NCI-H1436 treated with DMSO at 0.1 percent for 48 hours (cell line): ENCODE results near the gene DAAM1.

Source experiments
- DNase-seq: peaks from one replicate; lab custom pipeline; 2025; lab: John Stamatoyannopoulos, UW

Gene DAAM1

GRCh38 chr14:59254911-59255545 is 66.6 kb downstream of the DAAM1 start:
- no peak for DNase-seq

- DNase-seq, result no peak
Observed at GRCh38 chr14:59256331-59256730, 67.9 kb downstream of the DAAM1 start.

- no peak for DNase-seq
Observed at GRCh38 chr14:59261334-59261733, 72.9 kb downstream of the DAAM1 start.

GRCh38 chr14:59262717-59263454 is 74.4 kb downstream of the DAAM1 start:
- DNase-seq, result no peak

- DNase-seq, result no peak
Observed at GRCh38 chr14:59265808-59266207, 77.3 kb downstream of the DAAM1 start.

- DNase-seq, result no peak
Observed at GRCh38 chr14:59267046-59267445, 78.6 kb downstream of the DAAM1 start.

GRCh38 chr14:59268011-59268410 is 79.5 kb downstream of the DAAM1 start:
- no peak for DNase-seq

- no peak for DNase-seq
Observed at GRCh38 chr14:59268858-59269257, 80.4 kb downstream of the DAAM1 start.

- DNase-seq, result no peak
Observed at GRCh38 chr14:59269466-59269865, 81.0 kb downstream of the DAAM1 start.

GRCh38 chr14:59271256-59271655 is 82.8 kb downstream of the DAAM1 start:
- DNase-seq, result no peak

GRCh38 chr14:59271734-59272133 is 83.3 kb downstream of the DAAM1 start:
- no peak for DNase-seq

GRCh38 chr14:59272633-59273032 is 84.2 kb downstream of the DAAM1 start:
- no peak for DNase-seq

GRCh38 chr14:59273737-59274136 is 85.3 kb downstream of the DAAM1 start:
- no peak for DNase-seq

GRCh38 chr14:59274991-59275391 is 86.5 kb downstream of the DAAM1 start:
- DNase-seq, result peak; percentile 11

- no peak for DNase-seq
Observed at GRCh38 chr14:59275668-59276067, 87.2 kb downstream of the DAAM1 start.

GRCh38 chr14:59276235-59276634 is 87.8 kb downstream of the DAAM1 start:
- DNase-seq, result no peak

- no peak for DNase-seq
Observed at GRCh38 chr14:59277659-59278058, 89.2 kb downstream of the DAAM1 start.

GRCh38 chr14:59278111-59278510 is 89.6 kb downstream of the DAAM1 start:
- DNase-seq, result no peak

GRCh38 chr14:59280961-59281360 is 92.5 kb downstream of the DAAM1 start:
- no peak for DNase-seq

GRCh38 chr14:59281609-59282377 is 93.3 kb downstream of the DAAM1 start:
- no peak for DNase-seq

- no peak for DNase-seq
Observed at GRCh38 chr14:59282378-59282765, 93.9 kb downstream of the DAAM1 start.

- DNase-seq, result no peak
Observed at GRCh38 chr14:59283361-59283760, 94.9 kb downstream of the DAAM1 start.

- DNase-seq, result no peak
Observed at GRCh38 chr14:59284059-59284458, 95.6 kb downstream of the DAAM1 start.
